ENCODE measurements around the gene PFDN5. TPM values are rescaled to one million over a fixed set of nuclear protein-coding genes. Genes with fewer than 3 reads are reported as not detected.

PFDN5 gene
- total and polyA plus RNA-seq, 2 experiments from 2014 or later: 199 to 567 TPM

- no peak overlapping the region for H3K4me3 Mint-ChIP-seq
- no peak overlapping the region for H2AFZ ChIP-seq
- no peaks in the 10 kb centered on the region for H3K79me2 ChIP-seq (replicated peaks; ENCODE audit: insufficient read depth)
- H3K4me2 ChIP-seq: no peak overlapping the region
- no peaks in the 10 kb centered on the region; the same call in 2 of the 3 replicates for H3K4me1 Mint-ChIP-seq
- TF ChIP-seq, protein P1, sequence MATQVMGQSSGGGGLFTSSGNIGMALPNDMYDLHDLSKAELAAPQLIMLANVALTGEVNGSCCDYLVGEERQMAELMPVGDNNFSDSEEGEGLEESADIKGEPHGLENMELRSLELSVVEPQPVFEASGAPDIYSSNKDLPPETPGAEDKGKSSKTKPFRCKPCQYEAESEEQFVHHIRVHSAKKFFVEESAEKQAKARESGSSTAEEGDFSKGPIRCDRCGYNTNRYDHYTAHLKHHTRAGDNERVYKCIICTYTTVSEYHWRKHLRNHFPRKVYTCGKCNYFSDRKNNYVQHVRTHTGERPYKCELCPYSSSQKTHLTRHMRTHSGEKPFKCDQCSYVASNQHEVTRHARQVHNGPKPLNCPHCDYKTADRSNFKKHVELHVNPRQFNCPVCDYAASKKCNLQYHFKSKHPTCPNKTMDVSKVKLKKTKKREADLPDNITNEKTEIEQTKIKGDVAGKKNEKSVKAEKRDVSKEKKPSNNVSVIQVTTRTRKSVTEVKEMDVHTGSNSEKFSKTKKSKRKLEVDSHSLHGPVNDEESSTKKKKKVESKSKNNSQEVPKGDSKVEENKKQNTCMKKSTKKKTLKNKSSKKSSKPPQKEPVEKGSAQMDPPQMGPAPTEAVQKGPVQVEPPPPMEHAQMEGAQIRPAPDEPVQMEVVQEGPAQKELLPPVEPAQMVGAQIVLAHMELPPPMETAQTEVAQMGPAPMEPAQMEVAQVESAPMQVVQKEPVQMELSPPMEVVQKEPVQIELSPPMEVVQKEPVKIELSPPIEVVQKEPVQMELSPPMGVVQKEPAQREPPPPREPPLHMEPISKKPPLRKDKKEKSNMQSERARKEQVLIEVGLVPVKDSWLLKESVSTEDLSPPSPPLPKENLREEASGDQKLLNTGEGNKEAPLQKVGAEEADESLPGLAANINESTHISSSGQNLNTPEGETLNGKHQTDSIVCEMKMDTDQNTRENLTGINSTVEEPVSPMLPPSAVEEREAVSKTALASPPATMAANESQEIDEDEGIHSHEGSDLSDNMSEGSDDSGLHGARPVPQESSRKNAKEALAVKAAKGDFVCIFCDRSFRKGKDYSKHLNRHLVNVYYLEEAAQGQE (IDR thresholded peaks at IDR 0.05; ENCODE audit: unreplicated experiment): no peak
- TF ChIP-seq EZH2phosphoT487 (IDR thresholded peaks at IDR 0.05; ENCODE audit: unreplicated experiment) (no peak), CTCF (conservative IDR thresholded peaks at IDR 0.05; ENCODE audit: low read depth in 2 of 2) (no peak), JUNB (IDR thresholded peaks at IDR 0.05; ENCODE audit: unreplicated experiment) (no peak), CREB1 (CRISPR knock-in tag; IDR thresholded peaks at IDR 0.05; ENCODE audit: low read depth) (no peak), NANOG (IDR thresholded peaks at IDR 0.05; ENCODE audit: borderline replicate concordance) (no peak), EZH2 (IDR thresholded peaks at IDR 0.05; ENCODE audit: low read depth, unreplicated experiment) (no peak), ZNF331 (CRISPR knock-in tag; IDR thresholded peaks at IDR 0.05; ENCODE audit: low read depth) (no peak)
- TF ChIP-seq, protein P2, sequence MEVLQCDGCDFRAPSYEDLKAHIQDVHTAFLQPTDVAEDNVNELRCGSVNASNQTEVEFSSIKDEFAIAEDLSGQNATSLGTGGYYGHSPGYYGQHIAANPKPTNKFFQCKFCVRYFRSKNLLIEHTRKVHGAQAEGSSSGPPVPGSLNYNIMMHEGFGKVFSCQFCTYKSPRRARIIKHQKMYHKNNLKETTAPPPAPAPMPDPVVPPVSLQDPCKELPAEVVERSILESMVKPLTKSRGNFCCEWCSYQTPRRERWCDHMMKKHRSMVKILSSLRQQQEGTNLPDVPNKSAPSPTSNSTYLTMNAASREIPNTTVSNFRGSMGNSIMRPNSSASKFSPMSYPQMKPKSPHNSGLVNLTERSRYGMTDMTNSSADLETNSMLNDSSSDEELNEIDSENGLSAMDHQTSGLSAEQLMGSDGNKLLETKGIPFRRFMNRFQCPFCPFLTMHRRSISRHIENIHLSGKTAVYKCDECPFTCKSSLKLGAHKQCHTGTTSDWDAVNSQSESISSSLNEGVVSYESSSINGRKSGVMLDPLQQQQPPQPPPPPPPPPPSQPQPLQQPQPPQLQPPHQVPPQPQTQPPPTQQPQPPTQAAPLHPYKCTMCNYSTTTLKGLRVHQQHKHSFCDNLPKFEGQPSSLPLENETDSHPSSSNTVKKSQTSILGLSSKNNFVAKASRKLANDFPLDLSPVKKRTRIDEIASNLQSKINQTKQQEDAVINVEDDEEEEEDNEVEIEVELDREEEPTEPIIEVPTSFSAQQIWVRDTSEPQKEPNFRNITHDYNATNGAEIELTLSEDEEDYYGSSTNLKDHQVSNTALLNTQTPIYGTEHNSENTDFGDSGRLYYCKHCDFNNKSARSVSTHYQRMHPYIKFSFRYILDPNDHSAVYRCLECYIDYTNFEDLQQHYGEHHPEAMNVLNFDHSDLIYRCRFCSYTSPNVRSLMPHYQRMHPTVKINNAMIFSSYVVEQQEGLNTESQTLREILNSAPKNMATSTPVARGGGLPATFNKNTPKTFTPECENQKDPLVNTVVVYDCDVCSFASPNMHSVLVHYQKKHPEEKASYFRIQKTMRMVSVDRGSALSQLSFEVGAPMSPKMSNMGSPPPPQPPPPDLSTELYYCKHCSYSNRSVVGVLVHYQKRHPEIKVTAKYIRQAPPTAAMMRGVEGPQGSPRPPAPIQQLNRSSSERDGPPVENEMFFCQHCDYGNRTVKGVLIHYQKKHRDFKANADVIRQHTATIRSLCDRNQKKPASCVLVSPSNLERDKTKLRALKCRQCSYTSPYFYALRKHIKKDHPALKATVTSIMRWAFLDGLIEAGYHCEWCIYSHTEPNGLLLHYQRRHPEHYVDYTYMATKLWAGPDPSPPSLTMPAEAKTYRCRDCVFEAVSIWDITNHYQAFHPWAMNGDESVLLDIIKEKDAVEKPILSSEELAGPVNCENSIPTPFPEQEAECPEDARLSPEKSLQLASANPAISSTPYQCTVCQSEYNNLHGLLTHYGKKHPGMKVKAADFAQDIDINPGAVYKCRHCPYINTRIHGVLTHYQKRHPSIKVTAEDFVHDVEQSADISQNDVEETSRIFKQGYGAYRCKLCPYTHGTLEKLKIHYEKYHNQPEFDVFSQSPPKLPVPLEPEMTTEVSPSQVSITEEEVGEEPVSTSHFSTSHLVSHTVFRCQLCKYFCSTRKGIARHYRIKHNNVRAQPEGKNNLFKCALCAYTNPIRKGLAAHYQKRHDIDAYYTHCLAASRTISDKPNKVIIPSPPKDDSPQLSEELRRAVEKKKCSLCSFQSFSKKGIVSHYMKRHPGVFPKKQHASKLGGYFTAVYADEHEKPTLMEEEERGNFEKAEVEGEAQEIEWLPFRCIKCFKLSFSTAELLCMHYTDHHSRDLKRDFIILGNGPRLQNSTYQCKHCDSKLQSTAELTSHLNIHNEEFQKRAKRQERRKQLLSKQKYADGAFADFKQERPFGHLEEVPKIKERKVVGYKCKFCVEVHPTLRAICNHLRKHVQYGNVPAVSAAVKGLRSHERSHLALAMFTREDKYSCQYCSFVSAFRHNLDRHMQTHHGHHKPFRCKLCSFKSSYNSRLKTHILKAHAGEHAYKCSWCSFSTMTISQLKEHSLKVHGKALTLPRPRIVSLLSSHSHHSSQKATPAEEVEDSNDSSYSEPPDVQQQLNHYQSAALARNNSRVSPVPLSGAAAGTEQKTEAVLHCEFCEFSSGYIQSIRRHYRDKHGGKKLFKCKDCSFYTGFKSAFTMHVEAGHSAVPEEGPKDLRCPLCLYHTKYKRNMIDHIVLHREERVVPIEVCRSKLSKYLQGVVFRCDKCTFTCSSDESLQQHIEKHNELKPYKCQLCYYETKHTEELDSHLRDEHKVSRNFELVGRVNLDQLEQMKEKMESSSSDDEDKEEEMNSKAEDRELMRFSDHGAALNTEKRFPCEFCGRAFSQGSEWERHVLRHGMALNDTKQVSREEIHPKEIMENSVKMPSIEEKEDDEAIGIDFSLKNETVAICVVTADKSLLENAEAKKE (CRISPR knock-in tag; IDR thresholded peaks at IDR 0.05): no peak
- peaks cover 2% of the 10 kb centered on the region for H3K27me3 Mint-ChIP-seq (ENCODE audit: insufficient read depth, low read depth, poor library complexity)
- peaks cover 64% of the 10 kb centered on the region for H3K36me3 ChIP-seq (ENCODE audit: insufficient read depth)
- H3K9me2 ChIP-seq (ENCODE audit: insufficient read depth): no peaks in the 10 kb centered on the region
- H3K27ac ChIP-seq (ENCODE audit: low read depth): no peak overlapping the region
- H3K27ac Mint-ChIP-seq: no peak overlapping the region
- H3K4me1 ChIP-seq (ENCODE audit: insufficient read depth): no peaks in the 10 kb centered on the region
- no peaks in the 10 kb centered on the region; the same call in none of the 2 replicates for H4K20me1 ChIP-seq (replicated peaks; ENCODE audit: insufficient read depth)
- no peaks in the 10 kb centered on the region for H3K27me3 ChIP-seq (ENCODE audit: insufficient read depth)
- H3F3A ChIP-seq (replicated peaks; ENCODE audit: low read depth): 0 out of 2 replicates have a peak, but pooled peaks cover 4% of the 10 kb centered on the region
- H3K36me3 Mint-ChIP-seq (ENCODE audit: low read depth): peaks cover 89% of the 10 kb centered on the region
- H3K4me3 ChIP-seq: no peak overlapping the region
- ATAC-seq (no peak), DNase-seq (ENCODE audit: low spot score) (no peak)
- H3K9me3 Mint-ChIP-seq: no peaks in the 10 kb centered on the region
These were observed 16.0 kb upstream of the PFDN5 start for GRCh38 chr12:53279283-53279869.

Measured in GM23338 (cell line).